Natural killer cell (primary cell): ENCODE measurements around the gene R3HDM2. TPM values are rescaled to one million over a fixed set of nuclear protein-coding genes. Genes with fewer than 3 reads are reported as not detected.

Source experiments
- ATAC-seq, 3 donors: fragments of 150-1000 bp in 2 of 3; fragments of 200-7000 bp in 1 of 3; cut with Tn5 transposase; 1 replicate in 1 of 3; 2 replicates in 2 of 3; pipeline ENCODE4 v1.10.0; 2021; ENCODE audit warnings: mild to moderate bottlenecking in 2 of 3, moderate library complexity in 2 of 3
- DNase-seq, 2 donors: peaks; one replicate each; pipeline versions ENCODE4 v3.0.0 to v3.0.0-alpha.2; 2013 to 2021; ENCODE audit warnings: mixed read lengths in 1 of 2
- H3K27ac ChIP-seq: one replicate; pipeline ENCODE4 v1.5.1; 2013; ENCODE audit warnings: mild to moderate bottlenecking, low read length
- H3K27me3 ChIP-seq: one replicate; pipeline ENCODE4 v1.6.1; 2013; ENCODE audit warnings: low read length; ENCODE audit not compliant: control insufficient read depth, insufficient read depth
- H3K36me3 ChIP-seq: one replicate; pipeline ENCODE4 v1.6.1; 2013; ENCODE audit warnings: low read length; ENCODE audit not compliant: control insufficient read depth, insufficient read depth
- H3K4me1 ChIP-seq: one replicate; pipeline ENCODE4 v1.6.1; 2013; ENCODE audit warnings: low read length; ENCODE audit not compliant: control insufficient read depth, insufficient read depth
- H3K4me3 ChIP-seq: one replicate; pipeline ENCODE4 v1.5.1; 2013; ENCODE audit warnings: low read length
- H3K9me3 ChIP-seq: one replicate; pipeline ENCODE4 v1.6.1; 2013; ENCODE audit warnings: low read length; ENCODE audit not compliant: control insufficient read depth, insufficient read depth
- H3K27ac Mint-ChIP-seq, 2 donors: one replicate each; pipeline ENCODE4 v1.8.0; 2022; ENCODE audit warnings: mild to moderate bottlenecking in 2 of 2, mixed read lengths in 2 of 2, moderate library complexity in 1 of 2
- H3K27me3 Mint-ChIP-seq, 2 donors: one replicate each; pipeline ENCODE4 v1.8.0; 2022; ENCODE audit warnings: low read depth in 2 of 2, mixed read lengths in 2 of 2
- H3K36me3 Mint-ChIP-seq: one replicate; pipeline ENCODE4 v1.8.0; 2022; ENCODE audit warnings: mixed read lengths
- H3K4me1 Mint-ChIP-seq, 2 donors: one replicate each; pipeline ENCODE4 v1.8.0; 2022; ENCODE audit warnings: mixed read lengths in 2 of 2
- H3K4me3 Mint-ChIP-seq: one replicate; pipeline ENCODE4 v1.8.0; 2022; ENCODE audit warnings: mild to moderate bottlenecking, moderate library complexity, mixed read lengths
- H3K9me3 Mint-ChIP-seq, 2 donors: one replicate each; pipeline ENCODE4 v1.8.0; 2022; ENCODE audit warnings: mixed read lengths in 2 of 2
- CTCF ChIP-seq: fragments of 200-600 bp; IDR thresholded peaks from one replicate; pipeline ENCODE4 v1.8.0; 2022; ENCODE audit warnings: antibody characterized with exemption
- WGBS: methylation state at CpG from one replicate; pipeline ENCODE4 v1.1.7; 2013; ENCODE audit warnings: missing lambda C conversion rate; ENCODE audit not compliant: insufficient coverage; 5-methylcytosine and 5-hydroxymethylcytosine counted together
- intact Hi-C: fragments of 100-400 bp; cut with micrococcal nuclease; formaldehyde crosslinking; loops from one replicate; pipeline ENCODE4 v1.14.2; 2022
- total RNA-seq, 4 donors: library from RNA; stranded (reverse); fragments of 120-200 nt in 1 of 4; gene quantifications; one replicate each; pipeline versions ENCODE4 v1.2.3 to v1.2.4, GENCODE V29; 2013 to 2022

Gene R3HDM2
- total RNA-seq, 3 donors from 2014 or later (not counting 1 experiment from before 2014, with no cell fraction given) = 110 to 124 (median 123) TPM

- H3K9me3 ChIP-seq = no peaks in the 10 kb centered on the region
- peaks cover 5% of the 10 kb centered on the region for H3K36me3 ChIP-seq
- peaks cover 78% of the 10 kb centered on the region for H3K27me3 ChIP-seq
- peaks cover 93% of the 10 kb centered on the region for H3K4me1 ChIP-seq
- Mint-ChIP-seq H3K4me1 (peaks cover 45 to 79% of the 10 kb centered on the region in 2 donors), H3K36me3 (peaks cover 7% of the 10 kb centered on the region), H3K4me3 (peak overlapping the region; percentile 88), H3K9me3 (no peaks in the 10 kb centered on the region), H3K27ac (peak overlapping the region; percentile 53 to 64), H3K27me3 (peaks cover 61 to 71% of the 10 kb centered on the region in 2 donors)
- peak; percentile 100 for TF ChIP-seq CTCF
- H3K4me3 ChIP-seq = peak overlapping the region; percentile 6
- no peak overlapping the region for H3K27ac ChIP-seq
- 2% methylated on average over 47 of the region's 47 CpGs for WGBS
- intact Hi-C loops = loop anchor here (1.0 to 2.0 kb wide), 2 partner anchors 16 to 25 kb away; no protein-coding TSS in a partner anchor
- ATAC-seq = peak; percentile 83 to 95 (median 85)
- peak; percentile 92 to 94 for DNase-seq
Measured at GRCh38 chr12:57238854-57239554, 191.8 kb downstream of the R3HDM2 start.

GRCh38 chr12:57237932-57238853 is 192.7 kb downstream of the R3HDM2 start:
- no peaks in the 10 kb centered on the region for H3K9me3 ChIP-seq
- peaks cover 74% of the 10 kb centered on the region for H3K27me3 ChIP-seq
- 5% methylated on average over 62 of the region's 63 CpGs for WGBS
- DNase-seq (peak; percentile 27 to 63), ATAC-seq (no peak)
- H3K27ac Mint-ChIP-seq = peak overlapping the region; percentile 48 to 53
- peaks cover 90% of the 10 kb centered on the region for H3K4me1 ChIP-seq
- H3K4me3 Mint-ChIP-seq = peak overlapping the region; percentile 88
- TF ChIP-seq CTCF = no peak
- H3K36me3 ChIP-seq = peaks cover 13% of the 10 kb centered on the region
- intact Hi-C loops = loop anchor here (2.0 kb wide), 1 partner anchor 15 kb away; no protein-coding TSS in a partner anchor
- H3K9me3 Mint-ChIP-seq = no peaks in the 10 kb centered on the region
- peaks cover 40 to 71% of the 10 kb centered on the region in 2 donors for H3K4me1 Mint-ChIP-seq
- peaks cover 61 to 63% of the 10 kb centered on the region in 2 donors for H3K27me3 Mint-ChIP-seq
- H3K27ac ChIP-seq = no peak overlapping the region
- peak overlapping the region; percentile 6 for H3K4me3 ChIP-seq
- peaks cover 9% of the 10 kb centered on the region for H3K36me3 Mint-ChIP-seq

- Histone ChIP-seq H3K36me3 (peaks cover 19% of the 10 kb centered on the region), H3K27me3 (peaks cover 68% of the 10 kb centered on the region), H3K4me3 (no peak overlapping the region), H3K9me3 (no peaks in the 10 kb centered on the region), H3K4me1 (peaks cover 83% of the 10 kb centered on the region), H3K27ac (no peak overlapping the region)
- Mint-ChIP-seq H3K4me1 (peaks cover 40 to 65% of the 10 kb centered on the region in 2 donors), H3K36me3 (peaks cover 9% of the 10 kb centered on the region), H3K9me3 (no peaks in the 10 kb centered on the region), H3K4me3 (peak overlapping the region; percentile 77), H3K27me3 (peaks cover 57 to 61% of the 10 kb centered on the region in 2 donors), H3K27ac (peak overlapping the region; percentile 32 to 48)
- no peak for ATAC-seq
- 39% methylated on average over 5 of the region's 5 CpGs for WGBS
- DNase-seq = peak in 1 of 2 donors; percentile 17
- intact Hi-C loops = no loop called here
- no peak for TF ChIP-seq CTCF
Measured at GRCh38 chr12:57237596-57237931, 193.3 kb downstream of the R3HDM2 start.
